ENCODE measurements around the gene GRM7. TPM values are rescaled to one million over a fixed set of nuclear protein-coding genes. Genes with fewer than 3 reads are reported as not detected.

GRM7 gene
- polyA plus RNA-seq, 3 donors, result not detected

- H3K4me3 ChIP-seq (replicated peaks in 1 of 3; ENCODE audit: low read depth in 2 of 3, low read length in 3 of 3), result no peak overlapping the region
- Mint-ChIP-seq H3K27ac (no peak overlapping the region), H3K4me1 (no peaks in the 10 kb centered on the region), H3K4me3 (no peak overlapping the region), H3K27me3 (ENCODE audit: low read depth in 3 of 3) (no peaks in the 10 kb centered on the region), H3K9me3 (peaks cover 0 to 5% (median 2%) of the 10 kb centered on the region in 7 donors), H3K36me3 (no peaks in the 10 kb centered on the region)
- no peak overlapping the region for H3K4me2 ChIP-seq (replicated peaks; ENCODE audit: extremely low read depth, low read length, poor library complexity, severe bottlenecking)
- no peak overlapping the region for H2AFZ ChIP-seq (ENCODE audit: insufficient read depth, low read depth, low read length, poor library complexity, severe bottlenecking)
- H3K9me3 ChIP-seq (replicated peaks in 1 of 2; ENCODE audit: control insufficient read depth in 1 of 2, insufficient read depth in 1 of 2, low read length in 2 of 2), result no peaks in the 10 kb centered on the region
- H3K4me1 ChIP-seq (ENCODE audit: control insufficient read depth in 1 of 2, insufficient read depth in 2 of 2, low read length in 2 of 2), result no peaks in the 10 kb centered on the region
- no peaks in the 10 kb centered on the region for H4K20me1 ChIP-seq (ENCODE audit: insufficient read depth, low read length)
- DNase-seq, result no peak
- no peaks in the 10 kb centered on the region for H3K79me2 ChIP-seq (ENCODE audit: insufficient read depth, low read length)
- no peaks in the 10 kb centered on the region for H3K27me3 ChIP-seq (ENCODE audit: control insufficient read depth in 2 of 2, insufficient read depth in 2 of 2, low read length in 2 of 2)
- no peak for TF ChIP-seq CTCF (IDR thresholded peaks at IDR 0.05)
- H3K9ac ChIP-seq (ENCODE audit: insufficient read depth, low read length, poor library complexity, severe bottlenecking), result no peak overlapping the region
- no peak overlapping the region for H3K27ac ChIP-seq (ENCODE audit: low read depth in 1 of 2, low read length in 2 of 2)
- intact Hi-C loops (cut with micrococcal nuclease), result no loop called here
- no peaks in the 10 kb centered on the region for H3K36me3 ChIP-seq (replicated peaks in 1 of 2; ENCODE audit: control insufficient read depth in 1 of 2, insufficient read depth in 2 of 2, low read length in 2 of 2)
- 100% methylated on average over 2 of the region's 3 CpGs for WGBS (ENCODE audit: insufficient coverage)
Measured at GRCh38 chr3:7082244-7082643, 221.3 kb downstream of the GRM7 start.

- WGBS (ENCODE audit: insufficient coverage), result 83% methylated on average over 1 of the region's 2 CpGs
- Histone ChIP-seq H3K27me3 (ENCODE audit: control insufficient read depth in 2 of 2, insufficient read depth in 2 of 2, low read length in 2 of 2) (no peaks in the 10 kb centered on the region), H3K9ac (ENCODE audit: insufficient read depth, low read length, poor library complexity, severe bottlenecking) (no peak overlapping the region), H3K4me1 (ENCODE audit: control insufficient read depth in 1 of 2, insufficient read depth in 2 of 2, low read length in 2 of 2) (no peaks in the 10 kb centered on the region), H3K27ac (ENCODE audit: low read depth in 1 of 2, low read length in 2 of 2) (no peak overlapping the region), H3K4me2 (replicated peaks; ENCODE audit: extremely low read depth, low read length, poor library complexity, severe bottlenecking) (no peak overlapping the region), H4K20me1 (ENCODE audit: insufficient read depth, low read length) (no peaks in the 10 kb centered on the region), H3K9me3 (replicated peaks in 1 of 2; ENCODE audit: control insufficient read depth in 1 of 2, insufficient read depth in 1 of 2, low read length in 2 of 2) (no peaks in the 10 kb centered on the region), H3K79me2 (ENCODE audit: insufficient read depth, low read length) (no peaks in the 10 kb centered on the region), H3K36me3 (replicated peaks in 1 of 2; ENCODE audit: control insufficient read depth in 1 of 2, insufficient read depth in 2 of 2, low read length in 2 of 2) (no peaks in the 10 kb centered on the region), H3K4me3 (replicated peaks in 1 of 3; ENCODE audit: low read depth in 2 of 3, low read length in 3 of 3) (no peak overlapping the region), H2AFZ (ENCODE audit: insufficient read depth, low read depth, low read length, poor library complexity, severe bottlenecking) (no peak overlapping the region)
- intact Hi-C loops (cut with micrococcal nuclease), result no loop called here
- Mint-ChIP-seq H3K4me1 (no peaks in the 10 kb centered on the region), H3K36me3 (no peaks in the 10 kb centered on the region), H3K9me3 (peaks cover 0 to 5% (median 1%) of the 10 kb centered on the region in 7 donors), H3K4me3 (no peak overlapping the region), H3K27ac (no peak overlapping the region), H3K27me3 (ENCODE audit: low read depth in 3 of 3) (peaks cover 0 to 2% (median 0%) of the 10 kb centered on the region in 3 donors)
- no peak for DNase-seq
- no peak for TF ChIP-seq CTCF (IDR thresholded peaks at IDR 0.05)
Measured at GRCh38 chr3:7086417-7086816, 225.5 kb downstream of the GRM7 start.

Measured in CD14-positive monocyte (primary cell).